Loucy (cell line): ENCODE data around the gene MST1R.

Experiments used
- CTCF ChIP-seq: fragments of 200-600 bp; sonication (generic); conservative IDR thresholded peaks from 2 replicates; pipeline ENCODE4 v1.5.1; 2014; ENCODE audit warnings: mild to moderate bottlenecking, antibody characterized with exemption, low read length
- EZH2phosphoT487 ChIP-seq: fragments of 200-600 bp; IDR thresholded peaks from 2 replicates; pipeline ENCODE4 v1.6.1; 2018; ENCODE audit warnings: antibody characterized with exemption, mild to moderate bottlenecking, moderate library complexity, borderline replicate concordance

- TF ChIP-seq CTCF (no peak), EZH2phosphoT487 (no peak)
These were observed 60.7 kb downstream of the MST1R start for GRCh38 chr3:49842843-49843517.
